ENCODE results near the gene SNX17. TPM values are rescaled to one million over a fixed set of nuclear protein-coding genes. Genes with fewer than 3 reads are reported as not detected.
"Not testable (repeated sequence)": the region's sequence is repeated elsewhere in the genome, so short reads cannot be mapped to it uniquely, and the experiment has no call there.

Gene SNX17, protein sequence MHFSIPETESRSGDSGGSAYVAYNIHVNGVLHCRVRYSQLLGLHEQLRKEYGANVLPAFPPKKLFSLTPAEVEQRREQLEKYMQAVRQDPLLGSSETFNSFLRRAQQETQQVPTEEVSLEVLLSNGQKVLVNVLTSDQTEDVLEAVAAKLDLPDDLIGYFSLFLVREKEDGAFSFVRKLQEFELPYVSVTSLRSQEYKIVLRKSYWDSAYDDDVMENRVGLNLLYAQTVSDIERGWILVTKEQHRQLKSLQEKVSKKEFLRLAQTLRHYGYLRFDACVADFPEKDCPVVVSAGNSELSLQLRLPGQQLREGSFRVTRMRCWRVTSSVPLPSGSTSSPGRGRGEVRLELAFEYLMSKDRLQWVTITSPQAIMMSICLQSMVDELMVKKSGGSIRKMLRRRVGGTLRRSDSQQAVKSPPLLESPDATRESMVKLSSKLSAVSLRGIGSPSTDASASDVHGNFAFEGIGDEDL
- polyA plus RNA-seq (ENCODE audit: insufficient read length): 94.4 TPM
- long read RNA-seq, donor 1, transcript SNX17-201 (15 exons, 2,044 nt): major isoform, 41 of 56 reads
- long read RNA-seq, donor 1, partial matches to known transcripts: 8 of 56 reads
- long read RNA-seq, donor 1, other reads (novel, unspliced or antisense): 5 of 56 reads
- long read RNA-seq, donor 2, transcript SNX17-201 (15 exons, 2,044 nt): major isoform, 34 of 268 reads
- long read RNA-seq, donor 2, partial matches to known transcripts: 230 of 268 reads
- long read RNA-seq, donor 2, other reads (novel, unspliced or antisense): 0 of 268 reads
- long read RNA-seq, donor 3, transcript SNX17-201 (15 exons, 2,044 nt): major isoform, 37 of 57 reads
- long read RNA-seq, donor 3, partial matches to known transcripts: 20 of 57 reads
- long read RNA-seq, donor 3, other reads (novel, unspliced or antisense): 0 of 57 reads
- long read RNA-seq, donor 4, partial matches to known transcripts: 0 of 3 reads
- long read RNA-seq, donor 4, other reads (novel, unspliced or antisense): 0 of 3 reads
- long read RNA-seq, donor 5, transcript SNX17-201 (15 exons, 2,044 nt): major isoform, 56 of 96 reads
- long read RNA-seq, donor 5, partial matches to known transcripts: 35 of 96 reads
- long read RNA-seq, donor 5, other reads (novel, unspliced or antisense): 0 of 96 reads
- long read RNA-seq, donor 6, transcript SNX17-201 (15 exons, 2,044 nt): major isoform, 42 of 62 reads
- long read RNA-seq, donor 6, partial matches to known transcripts: 16 of 62 reads
- long read RNA-seq, donor 6, other reads (novel, unspliced or antisense): 0 of 62 reads
- long read RNA-seq, donor 7, transcript SNX17-201 (15 exons, 2,044 nt): major isoform, 62 of 62 reads
- long read RNA-seq, donor 7, partial matches to known transcripts: 0 of 62 reads
- long read RNA-seq, donor 7, other reads (novel, unspliced or antisense): 0 of 62 reads
- long read RNA-seq, donor 8, transcript SNX17-201 (15 exons, 2,044 nt): major isoform, 23 of 23 reads
- long read RNA-seq, donor 8, partial matches to known transcripts: 0 of 23 reads
- long read RNA-seq, donor 8, other reads (novel, unspliced or antisense): 0 of 23 reads

DNA sequence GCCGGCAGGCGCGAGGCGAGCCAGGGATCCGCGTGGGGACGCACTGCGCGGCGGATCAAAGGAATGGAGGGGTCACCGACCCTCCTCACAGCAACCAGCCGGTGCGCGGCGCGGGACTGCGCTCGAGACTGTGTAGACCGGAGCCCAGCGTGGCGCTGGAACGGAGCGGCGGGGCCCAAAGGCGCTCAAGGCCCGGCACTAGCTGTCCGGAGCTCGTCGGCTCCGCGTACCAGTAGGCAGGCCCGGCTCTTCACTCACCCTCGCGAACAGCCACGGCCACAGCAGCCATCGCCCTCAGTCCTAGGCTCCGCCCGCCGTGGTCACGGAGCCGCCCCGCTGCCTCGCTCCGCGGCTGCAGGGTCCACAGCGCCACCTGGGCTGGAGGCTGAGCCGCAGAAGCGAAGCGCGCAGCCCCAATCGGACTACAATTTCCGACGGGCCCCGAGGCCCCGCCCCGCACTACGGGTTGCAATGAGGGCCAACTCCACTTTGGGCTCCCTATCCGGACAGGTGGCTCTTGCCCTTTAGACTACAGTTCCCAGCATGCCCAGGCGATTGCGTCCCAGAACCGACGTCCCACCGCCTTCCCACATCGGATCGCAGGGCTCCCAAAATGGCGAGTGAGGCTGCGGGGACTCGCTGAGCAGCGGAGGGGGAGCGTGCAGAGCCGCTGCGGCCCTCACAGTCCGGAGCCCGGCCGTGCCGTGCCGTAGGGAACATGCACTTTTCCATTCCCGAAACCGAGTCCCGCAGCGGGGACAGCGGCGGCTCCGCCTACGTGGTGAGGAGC is at the start of gene SNX17, which contains the start of gene EIF2B4:
SNX17 (plus strand) TSS at position 591 of the 790 bp plus-strand sequence; CDS start at position 719, 128 bp downstream.
EIF2B4 (minus strand) TSS at position 313 of the 790 bp plus-strand sequence; CDS start at position 289, 24 bp downstream.
- peak; percentile 99 for DNase-seq

DNA sequence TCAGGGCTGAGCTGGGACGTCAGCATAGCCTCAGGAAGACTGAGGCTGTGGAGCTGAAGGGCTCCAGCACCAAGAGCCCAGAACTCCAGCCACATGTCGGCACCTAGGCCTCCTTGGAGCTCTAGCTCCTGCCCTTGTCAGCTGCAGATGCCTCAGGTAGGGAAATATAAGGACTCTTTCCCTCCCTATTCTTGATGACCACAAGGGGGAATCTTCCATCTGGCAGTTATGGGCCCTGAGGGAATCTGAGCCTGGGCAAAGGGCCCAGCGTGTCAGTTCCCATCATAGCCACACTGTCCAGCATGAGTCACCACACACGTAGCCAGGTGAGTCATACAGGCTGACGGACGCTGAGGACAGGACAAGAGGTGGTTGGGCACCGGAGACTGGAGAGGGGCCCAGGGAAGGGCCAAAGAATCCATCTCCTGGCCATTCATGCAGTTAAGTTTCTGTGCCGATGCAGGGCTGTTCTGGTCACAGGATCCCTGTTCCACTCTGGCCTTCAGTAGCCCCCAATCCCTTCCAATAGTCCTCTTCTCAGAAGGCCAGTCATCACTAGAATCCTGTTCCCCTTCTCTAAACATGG is 49.4 kb upstream of the SNX17 start:
- DNase-seq: no peak

DNA sequence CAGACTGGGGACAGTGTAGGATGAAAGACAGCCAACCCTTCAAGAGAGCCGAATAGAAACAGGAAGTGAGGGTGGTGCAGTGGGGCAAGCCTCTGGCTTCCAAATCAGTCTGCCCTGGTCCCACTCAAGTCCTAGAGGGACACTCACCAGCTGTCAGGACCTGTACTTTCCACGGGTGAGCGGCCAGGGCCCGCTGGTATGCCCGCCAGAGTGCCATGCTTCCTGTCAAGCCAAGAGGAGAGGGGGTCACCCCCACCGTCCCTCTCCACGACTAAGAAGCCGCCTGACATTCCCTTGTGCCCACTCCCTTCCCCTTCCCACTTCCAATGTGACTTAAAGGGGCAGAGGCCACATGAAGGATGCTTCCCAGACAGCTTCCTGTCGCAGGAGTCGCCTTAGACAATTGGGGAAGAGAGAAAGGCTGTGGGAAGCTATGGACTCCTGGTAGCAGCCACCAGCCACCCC is 48.1 kb upstream of the SNX17 start:
- DNase-seq: no peak

DNA sequence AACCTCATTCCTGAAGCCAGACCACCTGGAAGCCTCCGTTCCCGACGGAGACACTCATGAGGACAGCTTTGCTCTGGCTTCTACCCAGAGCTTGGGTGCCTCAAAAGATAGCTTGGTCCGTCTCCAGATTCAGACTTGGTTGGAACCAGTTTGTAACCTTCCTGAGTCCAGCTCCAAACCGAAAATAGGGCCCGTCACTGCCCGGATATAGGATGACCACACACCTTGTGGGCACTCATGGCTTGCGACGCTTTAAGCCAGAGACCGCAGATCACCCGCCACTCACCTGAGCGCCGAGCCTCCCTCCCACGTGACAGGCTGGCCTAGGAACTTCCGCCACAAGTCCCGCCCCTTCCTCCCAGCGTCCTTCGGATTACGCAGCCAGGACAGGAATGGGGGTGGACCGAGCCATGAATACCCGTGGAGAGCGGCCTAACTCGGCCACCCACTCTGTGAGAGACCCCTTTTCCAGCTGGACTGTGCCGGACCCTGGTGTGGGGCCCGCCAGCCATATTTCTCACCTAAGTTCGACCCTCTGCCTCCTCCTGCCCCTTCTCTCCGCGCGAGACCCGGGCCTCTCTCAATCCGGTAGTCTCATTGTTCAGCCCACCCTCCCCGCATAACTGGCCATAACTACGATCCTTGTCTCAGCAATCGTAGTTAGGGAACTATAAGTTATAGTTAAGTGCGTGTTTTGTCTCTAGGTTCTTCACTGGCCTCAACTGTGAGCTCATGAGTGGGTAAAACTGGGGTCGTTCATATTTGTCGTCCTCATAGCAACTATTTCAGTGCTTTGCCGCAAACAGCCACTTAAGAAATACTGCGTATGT is 47.4 kb upstream of the SNX17 start, which contains the start of gene MPV17:
MPV17 (minus strand) TSS at position 332 of the 830 bp plus-strand sequence. CDS start 580 bp downstream, outside the sequence.
- DNase-seq: peak; percentile 94

DNA sequence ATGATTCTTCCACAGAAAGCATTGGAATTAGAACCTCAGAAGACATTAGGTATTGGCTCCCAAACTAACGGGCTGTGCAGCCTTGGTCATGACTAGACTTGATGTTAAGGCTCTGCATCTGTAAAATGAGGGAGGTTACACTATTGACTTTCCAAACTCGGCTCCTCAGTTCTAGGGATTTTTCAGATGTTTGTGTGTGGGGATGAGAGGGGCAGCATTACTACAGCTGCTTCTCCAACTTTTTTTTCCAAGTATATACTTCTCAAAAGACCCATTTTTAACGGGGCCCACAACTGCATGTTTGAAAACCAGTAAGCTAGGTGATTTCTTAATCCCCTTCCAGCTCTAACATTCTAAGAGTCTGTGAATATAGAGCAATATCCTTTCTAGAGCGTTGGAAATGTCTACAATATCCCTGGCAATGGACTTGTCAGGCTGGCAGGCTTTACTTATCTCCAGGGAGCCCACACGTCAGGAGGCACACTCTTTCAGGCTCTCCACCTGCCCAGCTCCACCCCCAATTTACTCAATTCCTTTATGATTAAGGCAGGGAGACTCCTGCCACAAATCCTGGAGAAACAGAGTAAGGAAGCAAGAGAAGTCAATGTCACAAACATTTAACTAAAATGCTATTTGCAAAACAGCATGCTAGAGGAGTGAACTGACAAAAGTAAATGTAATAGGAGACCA is 46.7 kb upstream of the SNX17 start:
- DNase-seq: no peak

DNA sequence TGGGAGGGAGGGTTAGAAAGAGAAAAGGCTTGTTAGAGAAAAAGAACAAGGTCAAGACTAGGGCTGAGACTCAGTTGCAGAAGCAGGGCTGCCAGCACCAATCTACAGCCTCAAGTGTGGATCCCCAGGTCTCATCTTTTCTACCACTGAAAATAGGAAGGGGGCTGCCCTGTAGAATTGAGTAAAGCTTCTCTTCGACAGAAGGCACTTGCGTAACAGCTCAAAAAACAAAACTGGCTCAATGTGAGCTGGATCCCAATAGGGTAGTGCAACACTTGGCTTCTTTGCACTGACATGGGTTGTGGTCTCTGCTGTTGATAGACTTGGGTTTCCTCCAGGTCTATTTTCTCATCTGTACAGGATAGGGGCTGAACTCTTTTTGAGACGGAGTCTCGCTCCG is 45.7 kb upstream of the SNX17 start:
- no peak for DNase-seq

DNA sequence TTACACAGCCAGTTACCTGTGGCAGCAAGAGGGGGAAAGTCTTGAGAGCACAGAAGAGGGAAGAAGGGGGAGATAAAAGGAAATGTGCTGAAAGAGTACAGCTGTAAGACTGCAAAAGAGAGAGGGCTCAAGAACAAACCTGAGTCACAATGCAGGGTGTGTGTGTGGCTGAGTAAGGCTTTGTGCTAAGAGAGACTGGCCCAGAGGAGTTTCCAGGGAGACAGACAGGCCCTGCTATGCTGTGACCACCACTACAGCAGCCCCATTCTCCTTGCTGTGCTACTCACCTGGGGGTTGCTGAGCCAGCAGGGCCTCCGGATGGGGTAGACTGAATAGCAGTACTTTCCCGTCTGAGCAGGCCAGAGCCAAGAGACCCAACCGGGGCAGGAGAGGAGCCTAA is 35.1 kb upstream of the SNX17 start:
- DNase-seq: no peak

DNA sequence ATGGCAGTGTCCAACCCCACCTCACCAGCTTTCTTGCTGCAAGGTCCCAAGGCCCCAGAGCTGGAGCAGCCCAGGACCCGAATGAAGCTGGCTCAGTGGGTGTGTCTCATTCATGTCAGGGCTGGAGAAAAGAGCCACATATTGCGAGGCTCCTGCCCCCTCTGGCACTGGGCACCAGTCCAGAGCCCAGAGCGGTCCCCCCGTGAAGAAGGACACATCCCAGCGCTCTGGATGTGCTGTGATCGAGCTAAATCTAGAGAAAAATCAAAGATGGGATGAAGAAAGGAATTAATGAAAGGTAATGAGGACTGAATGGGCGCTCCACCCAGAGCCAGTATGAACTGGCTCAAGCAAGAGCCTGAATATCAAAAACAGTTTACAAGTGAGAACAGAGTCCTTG is 34.2 kb upstream of the SNX17 start:
- no peak for DNase-seq

DNA sequence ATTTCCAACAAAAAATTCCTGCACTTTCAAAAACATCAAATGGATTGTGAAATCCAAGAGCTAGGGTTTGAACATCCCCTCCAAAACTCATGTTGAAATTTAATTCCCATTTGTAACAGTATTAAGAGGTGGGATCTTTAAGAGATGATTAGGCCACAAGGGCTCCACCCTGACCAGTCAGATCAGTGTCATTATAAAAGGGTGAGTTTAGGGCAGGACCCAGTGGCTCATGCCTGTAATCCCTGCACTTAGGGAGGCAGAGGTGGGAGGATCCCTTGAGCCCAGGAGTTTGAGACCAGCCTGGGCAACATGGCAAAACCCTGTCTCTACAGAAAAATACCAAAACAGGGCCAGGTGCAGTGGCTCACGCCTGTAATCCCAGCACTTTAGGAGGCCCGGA is 22.8 kb upstream of the SNX17 start:
- DNase-seq: no peak

DNA sequence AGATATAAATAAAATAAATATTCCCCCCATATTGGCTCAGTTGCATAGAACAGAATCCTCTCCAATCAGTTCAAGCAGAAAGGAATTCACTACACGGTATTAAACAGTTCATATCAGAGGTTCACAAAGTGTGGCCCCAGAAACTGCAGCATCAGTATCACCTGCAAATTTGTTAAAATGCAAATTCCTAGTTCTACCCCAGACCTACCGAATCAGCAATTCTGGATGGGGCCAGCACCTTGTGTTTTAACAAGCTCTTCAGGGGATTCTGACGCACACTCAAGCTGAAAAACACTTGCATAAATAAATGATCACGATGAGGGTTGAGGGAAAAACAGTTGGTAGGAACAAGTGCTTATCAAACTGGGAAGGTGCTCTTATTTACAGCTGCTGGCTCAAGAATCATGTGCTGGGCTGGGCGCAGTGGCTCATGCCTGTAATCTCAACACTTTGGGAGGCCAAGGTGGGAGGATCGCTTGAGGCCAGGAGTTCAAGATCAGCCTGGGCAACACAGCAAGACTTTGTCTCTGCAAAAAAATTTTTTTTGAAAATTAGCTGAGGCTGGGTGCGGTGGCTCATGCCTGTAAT is 20.2 kb upstream of the SNX17 start:
- DNase-seq: no peak

DNA sequence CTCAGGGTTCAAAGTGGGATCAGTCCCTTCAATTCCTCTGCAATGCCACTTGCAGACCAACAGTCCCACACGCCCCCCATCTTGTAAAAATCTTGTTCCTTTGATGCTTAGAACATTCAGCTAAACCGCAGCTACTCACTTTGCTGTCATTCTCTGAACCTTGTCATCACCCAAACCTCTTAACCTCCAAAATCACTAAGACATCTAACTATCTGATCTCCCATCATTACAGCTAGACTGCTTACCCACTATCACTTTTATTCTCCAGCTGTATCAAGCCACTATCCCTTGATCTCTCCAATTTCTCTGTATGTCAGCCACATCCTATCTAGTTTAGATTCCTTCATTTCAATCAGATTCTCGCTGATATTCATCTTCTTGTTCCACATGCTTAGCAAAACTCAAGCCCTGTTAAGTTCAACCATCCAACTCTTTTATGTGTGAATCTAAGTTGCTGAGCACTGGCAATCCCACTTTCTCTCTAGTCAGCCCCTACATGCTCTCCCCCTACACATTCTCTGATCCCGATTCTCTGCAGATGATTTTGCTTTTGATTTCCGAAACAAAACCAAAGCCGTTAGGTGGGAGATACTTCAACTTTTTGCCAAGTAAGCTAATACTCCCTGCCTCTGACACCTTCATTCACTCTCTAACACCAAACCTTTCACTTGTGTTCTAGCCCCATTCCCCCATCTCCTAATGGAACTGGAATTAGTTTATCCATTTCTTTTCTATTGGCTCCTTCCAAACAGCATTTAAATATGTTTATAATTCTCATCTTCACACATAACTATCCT is 18.4 kb upstream of the SNX17 start:
- no peak for DNase-seq

DNA sequence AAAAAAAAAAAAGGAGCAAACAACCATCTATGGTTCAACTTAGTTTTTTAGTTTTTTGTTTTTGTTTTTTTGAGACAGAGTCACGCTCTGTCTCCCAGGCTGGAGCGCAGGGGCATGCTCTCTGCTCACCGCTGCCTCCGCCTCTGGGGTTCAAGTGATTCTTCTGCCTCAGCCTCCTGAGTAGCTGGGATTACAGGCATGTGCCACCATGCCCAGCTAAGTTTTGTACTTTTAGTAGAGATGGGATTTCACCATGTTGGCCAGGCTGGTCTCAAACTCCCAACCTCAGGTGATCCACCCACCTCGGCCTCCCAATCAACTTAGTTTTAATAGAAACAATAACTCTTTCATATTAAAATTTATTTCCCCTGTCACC is 17.0 kb upstream of the SNX17 start:
- not testable (repeated sequence) for DNase-seq

DNA sequence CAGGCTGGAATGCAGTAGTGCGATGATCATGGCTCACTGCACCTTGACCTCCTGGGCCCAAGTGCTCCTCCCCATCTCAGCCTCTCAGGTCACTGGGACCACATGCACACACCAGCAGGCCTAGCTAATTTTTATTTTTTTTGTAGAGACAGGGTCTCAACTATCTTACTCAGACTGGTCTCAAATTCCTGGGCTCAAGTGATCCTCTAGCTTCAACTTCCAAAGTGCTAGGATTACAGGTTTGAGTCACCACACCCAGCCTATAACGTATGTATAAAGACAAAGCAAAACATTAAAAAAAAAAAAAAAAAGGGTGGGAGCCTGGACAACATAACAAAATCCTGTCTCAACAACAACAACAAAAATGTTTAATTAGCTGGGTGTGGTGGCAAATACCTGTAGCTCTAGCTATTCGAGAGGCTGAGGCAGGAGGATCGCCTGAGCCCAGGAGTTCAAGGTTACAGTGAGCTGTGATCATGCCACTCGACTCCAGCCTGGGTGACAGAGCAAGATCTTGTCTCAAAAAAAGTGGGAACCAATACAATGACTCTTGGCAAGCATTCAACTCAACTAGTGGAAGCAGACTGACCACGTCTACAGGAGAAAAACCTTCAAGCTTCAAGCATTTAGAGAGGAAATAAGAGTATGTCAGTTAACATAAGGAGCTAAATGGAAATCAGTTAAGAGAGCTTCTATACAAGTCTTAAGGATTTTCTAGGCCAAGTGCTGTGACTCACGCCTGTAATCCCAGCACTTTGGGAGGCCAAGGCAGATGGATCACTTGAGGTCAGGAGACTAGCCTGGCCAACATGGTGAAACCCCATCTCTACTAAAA is 16.4 kb upstream of the SNX17 start:
- no peak for DNase-seq

DNA sequence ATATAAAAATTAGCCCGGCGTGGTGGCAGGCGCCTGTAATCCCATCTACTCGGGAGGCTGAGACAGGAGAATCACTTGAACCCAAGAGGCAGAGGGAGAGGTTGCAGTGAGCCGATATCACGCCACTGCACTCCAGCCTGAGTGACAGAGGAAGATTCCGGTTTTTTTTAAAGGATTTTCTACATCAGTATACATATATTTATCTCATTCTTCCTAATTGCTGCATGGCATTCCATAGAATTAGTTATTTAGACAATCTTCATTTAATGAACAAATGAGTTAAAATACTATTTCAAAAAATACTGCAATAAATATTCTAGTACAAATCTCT is 15.9 kb upstream of the SNX17 start:
- no peak for DNase-seq

DNA sequence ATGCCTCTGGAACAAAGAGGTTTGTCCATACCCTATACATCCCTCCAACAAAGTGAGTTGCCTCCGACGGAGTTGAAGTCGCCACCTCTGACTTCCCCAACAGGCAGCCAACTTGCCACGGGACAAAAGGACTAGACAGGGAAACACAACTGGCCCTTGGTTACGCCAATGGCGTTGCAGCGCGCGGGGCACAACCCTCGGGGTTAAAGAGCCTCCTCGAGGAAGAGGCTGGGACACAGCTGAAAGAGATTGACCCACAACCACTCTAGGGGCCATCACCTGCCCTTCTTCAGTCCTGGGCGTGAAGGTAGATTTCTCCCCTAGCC is 14.4 kb upstream of the SNX17 start:
- DNase-seq: no peak

DNA sequence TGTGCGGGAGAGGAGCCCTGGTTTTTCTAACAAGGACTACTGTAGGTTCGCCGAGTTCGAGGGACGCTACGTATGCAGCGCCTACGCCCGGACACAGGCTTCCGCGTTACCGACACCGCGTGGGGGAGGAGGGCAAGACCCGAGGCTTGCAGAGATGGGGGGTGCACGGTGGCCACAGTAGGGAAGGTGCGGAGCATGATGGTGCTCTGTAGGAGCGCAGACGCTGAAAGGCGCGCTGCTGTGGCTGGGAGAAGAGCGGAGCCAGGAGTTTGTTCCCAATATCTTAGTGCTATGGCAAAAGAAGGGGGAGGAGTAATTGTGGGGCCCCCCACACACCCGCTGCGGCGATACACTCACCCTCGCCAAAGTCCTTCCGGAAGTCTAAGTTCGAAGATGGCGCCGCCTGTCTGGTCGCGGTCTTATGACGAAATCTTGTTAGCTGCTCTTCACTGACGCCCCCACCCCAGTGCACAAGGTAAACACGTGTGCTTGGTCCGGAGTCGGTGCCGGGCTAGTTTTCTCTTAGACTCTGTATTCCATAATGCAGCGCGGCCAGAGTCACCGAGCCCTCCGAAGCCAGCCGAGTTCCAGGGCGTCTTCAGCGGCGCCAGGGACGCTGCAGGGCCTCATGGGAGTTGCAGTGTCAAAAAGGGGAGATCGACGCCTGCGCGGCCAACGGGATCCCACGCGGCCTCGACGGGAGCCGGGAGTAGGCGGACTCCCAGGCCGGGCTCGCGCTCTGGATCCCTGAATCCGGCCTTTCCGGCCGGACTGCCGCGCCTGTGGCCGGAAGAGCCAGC is 13.8 kb upstream of the SNX17 start, which contains the start of gene GTF3C2:
GTF3C2 (minus strand) TSS at position 383 of the 800 bp plus-strand sequence. CDS start 13,210 bp downstream, outside the sequence.
- peak; percentile 99 for DNase-seq

Data from left kidney (tissue), 8 donors.